ENCODE results near the gene KRTAP12-3.

The KRTAP12-3 gene

GRCh38 chr21:44703731-44704635 lies 46.3 kb downstream of the KRTAP12-3 start:
- no peak for FAIRE-seq

- FAIRE-seq = no peak
These were observed 46.9 kb downstream of the KRTAP12-3 start for GRCh38 chr21:44704636-44705001.

- FAIRE-seq = no peak
These were observed 48.4 kb downstream of the KRTAP12-3 start for GRCh38 chr21:44706026-44706705.

- FAIRE-seq = no peak
These were observed 49.2 kb downstream of the KRTAP12-3 start for GRCh38 chr21:44706706-44707581.

Data from islet of Langerhans (tissue), 1 donor.